B cell (primary cell): ENCODE data around the gene NELL1.

ENCODE experiments used
- EZH2 ChIP-seq: IDR thresholded peaks from 2 replicates; pipeline ENCODE4 v1.6.1; 2012; ENCODE audit warnings: borderline replicate concordance, low read depth, mild to moderate bottlenecking, moderate library complexity, low read length; ENCODE audit not compliant: insufficient read depth, poor library complexity, severe bottlenecking
- TF ChIP-seq, protein P1 (sequence below): fragments of 200-600 bp; IDR thresholded peaks from one replicate; pipeline ENCODE4 v1.8.0; 2022; ENCODE audit warnings: antibody characterized with exemption, mild to moderate bottlenecking

GRCh38 chr11:20623252-20623651 is 46.1 kb upstream of the NELL1 start:
- no peak for TF ChIP-seq EZH2
- TF ChIP-seq, protein P1, sequence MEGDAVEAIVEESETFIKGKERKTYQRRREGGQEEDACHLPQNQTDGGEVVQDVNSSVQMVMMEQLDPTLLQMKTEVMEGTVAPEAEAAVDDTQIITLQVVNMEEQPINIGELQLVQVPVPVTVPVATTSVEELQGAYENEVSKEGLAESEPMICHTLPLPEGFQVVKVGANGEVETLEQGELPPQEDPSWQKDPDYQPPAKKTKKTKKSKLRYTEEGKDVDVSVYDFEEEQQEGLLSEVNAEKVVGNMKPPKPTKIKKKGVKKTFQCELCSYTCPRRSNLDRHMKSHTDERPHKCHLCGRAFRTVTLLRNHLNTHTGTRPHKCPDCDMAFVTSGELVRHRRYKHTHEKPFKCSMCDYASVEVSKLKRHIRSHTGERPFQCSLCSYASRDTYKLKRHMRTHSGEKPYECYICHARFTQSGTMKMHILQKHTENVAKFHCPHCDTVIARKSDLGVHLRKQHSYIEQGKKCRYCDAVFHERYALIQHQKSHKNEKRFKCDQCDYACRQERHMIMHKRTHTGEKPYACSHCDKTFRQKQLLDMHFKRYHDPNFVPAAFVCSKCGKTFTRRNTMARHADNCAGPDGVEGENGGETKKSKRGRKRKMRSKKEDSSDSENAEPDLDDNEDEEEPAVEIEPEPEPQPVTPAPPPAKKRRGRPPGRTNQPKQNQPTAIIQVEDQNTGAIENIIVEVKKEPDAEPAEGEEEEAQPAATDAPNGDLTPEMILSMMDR = no peak
